Measurements from ENCODE around the gene GABARAP.

DNA sequence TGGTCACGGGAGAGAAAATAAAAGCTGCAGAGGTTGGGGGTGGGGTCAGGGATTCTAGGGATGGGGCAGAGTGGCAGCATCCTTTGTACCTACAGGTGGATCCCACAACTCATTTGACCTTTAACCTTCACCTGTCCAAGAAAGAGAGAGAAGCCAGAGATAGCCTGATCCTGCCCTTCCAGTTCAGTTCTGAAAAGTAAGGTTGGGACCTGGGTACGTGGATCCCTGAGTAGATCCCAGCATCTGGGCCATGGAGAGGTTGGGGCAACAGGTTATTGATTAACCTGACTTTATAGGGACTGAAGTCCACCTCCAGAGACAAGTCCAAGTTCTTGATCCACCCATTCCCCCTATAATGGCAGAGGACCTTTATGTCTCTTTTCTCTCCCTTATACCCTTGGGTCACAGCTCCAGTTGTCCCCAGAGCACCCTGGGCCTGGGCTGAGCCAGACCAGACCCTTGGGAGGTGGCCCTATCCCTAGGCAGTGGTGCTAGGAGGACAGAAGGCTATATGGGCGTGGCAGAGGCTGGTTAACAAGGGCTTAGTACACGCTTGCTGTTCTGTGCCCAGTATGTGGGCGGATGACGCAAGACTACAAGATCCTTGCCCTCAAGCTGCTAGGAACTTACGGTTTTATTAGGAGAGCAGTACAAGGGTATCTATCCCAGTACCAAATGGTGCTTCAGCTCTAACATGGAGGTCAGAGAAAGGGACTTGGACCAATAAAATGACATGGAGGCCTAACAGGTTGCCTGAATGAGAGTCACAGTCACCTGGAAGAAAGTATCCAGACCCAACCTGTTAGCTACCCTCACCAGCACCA, 16.7 kb upstream of the GABARAP start:
- TF ChIP-seq, protein P1, sequence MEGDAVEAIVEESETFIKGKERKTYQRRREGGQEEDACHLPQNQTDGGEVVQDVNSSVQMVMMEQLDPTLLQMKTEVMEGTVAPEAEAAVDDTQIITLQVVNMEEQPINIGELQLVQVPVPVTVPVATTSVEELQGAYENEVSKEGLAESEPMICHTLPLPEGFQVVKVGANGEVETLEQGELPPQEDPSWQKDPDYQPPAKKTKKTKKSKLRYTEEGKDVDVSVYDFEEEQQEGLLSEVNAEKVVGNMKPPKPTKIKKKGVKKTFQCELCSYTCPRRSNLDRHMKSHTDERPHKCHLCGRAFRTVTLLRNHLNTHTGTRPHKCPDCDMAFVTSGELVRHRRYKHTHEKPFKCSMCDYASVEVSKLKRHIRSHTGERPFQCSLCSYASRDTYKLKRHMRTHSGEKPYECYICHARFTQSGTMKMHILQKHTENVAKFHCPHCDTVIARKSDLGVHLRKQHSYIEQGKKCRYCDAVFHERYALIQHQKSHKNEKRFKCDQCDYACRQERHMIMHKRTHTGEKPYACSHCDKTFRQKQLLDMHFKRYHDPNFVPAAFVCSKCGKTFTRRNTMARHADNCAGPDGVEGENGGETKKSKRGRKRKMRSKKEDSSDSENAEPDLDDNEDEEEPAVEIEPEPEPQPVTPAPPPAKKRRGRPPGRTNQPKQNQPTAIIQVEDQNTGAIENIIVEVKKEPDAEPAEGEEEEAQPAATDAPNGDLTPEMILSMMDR (conservative IDR thresholded peaks at IDR 0.05) = no peak
- TF ChIP-seq ZFX (IDR thresholded peaks at IDR 0.05) = no peak
